GM12878 (cell line): ENCODE results near the gene ITGA11. TPM values are rescaled to one million over a fixed set of nuclear protein-coding genes. Genes with fewer than 3 reads are reported as not detected.

ENCODE experiments used
- ATAC-seq: fragments of 200-7000 bp; cut with Tn5 transposase; 3 replicates; pipeline ENCODE4 v1.9.1; 2020; ENCODE audit warnings: mild to moderate bottlenecking, moderate library complexity
- BruUV-seq: library from RNA; stranded (reverse); fragments of 400-500 nt; replicated peaks from 2 replicates; lab custom pipeline; 2021; lab: Mats Ljungman, UMichigan
- CTCF ChIA-PET: fragments of 300-600 bp; sonication (Branson Sonifier 250); formaldehyde crosslinking; extraction: SDS; loops from one replicate; lab custom pipeline; 2021; ENCODE audit warnings: inconsistent platforms; lab: Yijun Ruan, JAX
- POLR2A ChIA-PET: fragments of 350-600 bp; formaldehyde crosslinking; extraction: SDS; loops from one replicate; lab custom pipeline; 2021; ENCODE audit warnings: inconsistent platforms; lab: Charles Lee
- RAD21 ChIA-PET: fragments of 300-600 bp; sonication (Branson Sonifier 250); formaldehyde crosslinking; loops from one replicate; lab custom pipeline; 2023; ENCODE audit warnings: antibody characterized with exemption; ENCODE audit not compliant: unreplicated experiment; lab: Charles Lee
- SMC1A ChIA-PET: fragments of 300-600 bp; sonication (Branson Sonifier 250); formaldehyde crosslinking; loops from one replicate; lab custom pipeline; 2023; ENCODE audit not compliant: unreplicated experiment, uncharacterized antibody; lab: Charles Lee
- DNase-seq: peaks from one replicate; pipeline ENCODE4 v3.0.0-alpha.2; 2011; ENCODE audit warnings: low read depth, low spot score
- FAIRE-seq: peaks from 3 replicates; lab custom pipeline; 2011; peaks lifted over from hg19 to GRCh38; lab: Jason Lieb, UNC
- H2AFZ ChIP-seq: 2 replicates; pipeline ENCODE4 v1.6.0; 2011; ENCODE audit warnings: low read depth, low read length, control low read depth; ENCODE audit not compliant: control insufficient read depth
- H3K27ac ChIP-seq: 2 replicates; pipeline ENCODE4 v1.5.1; 2011; ENCODE audit warnings: control low read depth; ENCODE audit not compliant: control insufficient read depth, insufficient read depth
- H3K27me3 ChIP-seq, 2 experiments: replicated peaks in 1 of 2; 2 replicates each; pipeline versions ENCODE4 v1.6.0 to v1.6.1; 2011; ENCODE audit warnings: low read length in 1 of 2; ENCODE audit not compliant: control insufficient read depth in 2 of 2, insufficient read depth in 2 of 2
- H3K36me3 ChIP-seq, 2 experiments: 2 replicates each; pipeline ENCODE4 v1.5.1; 2011; ENCODE audit warnings: low read length in 1 of 2; ENCODE audit not compliant: control insufficient read depth in 2 of 2, insufficient read depth in 2 of 2
- H3K4me1 ChIP-seq: 2 replicates; pipeline ENCODE4 v1.6.1; 2011; ENCODE audit warnings: mild to moderate bottlenecking, low read length, moderate library complexity, mixed read lengths; ENCODE audit not compliant: control insufficient read depth, insufficient read depth
- H3K4me2 ChIP-seq: 2 replicates; pipeline ENCODE4 v1.6.0; 2011; ENCODE audit warnings: control low read depth; ENCODE audit not compliant: control insufficient read depth, insufficient read depth
- H3K4me3 ChIP-seq: fragments of 200-600 bp; sonication (generic); 2 replicates; pipeline ENCODE4 v1.5.1; 2016
- H3K79me2 ChIP-seq: 2 replicates; pipeline ENCODE4 v1.6.0; 2011; ENCODE audit warnings: low read length; ENCODE audit not compliant: control insufficient read depth, insufficient read depth
- H3K9ac ChIP-seq: 2 replicates; pipeline ENCODE4 v1.8.0; 2011; ENCODE audit warnings: low read length, control low read depth, mixed read lengths; ENCODE audit not compliant: control insufficient read depth, insufficient read depth
- H3K9me3 ChIP-seq: replicated peaks from 3 replicates; pipeline ENCODE4 v1.5.1; 2011; ENCODE audit warnings: mild to moderate bottlenecking, low read length; ENCODE audit not compliant: control insufficient read depth, insufficient read depth
- H4K20me1 ChIP-seq: 2 replicates; pipeline ENCODE4 v1.6.0; 2011; ENCODE audit not compliant: control insufficient read depth, insufficient read depth
- ATF2 ChIP-seq: IDR thresholded peaks from 2 replicates; pipeline ENCODE4 v1.6.1; 2012; ENCODE audit warnings: low read length, inconsistent platforms
- ATF3 ChIP-seq: IDR thresholded peaks from 2 replicates; pipeline ENCODE4 v1.6.1; 2011; ENCODE audit warnings: low read depth, mild to moderate bottlenecking, low read length, moderate library complexity, borderline replicate concordance; ENCODE audit errors: extremely low read depth
- CBFB ChIP-seq: IDR thresholded peaks from 2 replicates; pipeline ENCODE4 v1.6.1; 2016; ENCODE audit warnings: antibody characterized with exemption, low read depth
- EZH2 ChIP-seq: IDR thresholded peaks from 2 replicates; pipeline ENCODE4 v1.6.1; 2012; ENCODE audit warnings: low read depth, mild to moderate bottlenecking, control low read depth, inconsistent platforms, low read length, borderline replicate concordance; ENCODE audit not compliant: control insufficient read depth
- HDAC2 ChIP-seq: fragments of 200-600 bp; sonication (generic); IDR thresholded peaks from 2 replicates; pipeline ENCODE4 v1.6.1; 2017
- HDAC6 ChIP-seq: fragments of 200-600 bp; sonication (generic); IDR thresholded peaks from one replicate; pipeline ENCODE4 v1.8.0; 2017; ENCODE audit warnings: antibody characterized with exemption; ENCODE audit not compliant: unreplicated experiment
- MEF2B ChIP-seq: fragments of 450-650 bp; IDR thresholded peaks from 2 replicates; pipeline ENCODE4 v1.6.1; 2018; ENCODE audit warnings: mild to moderate bottlenecking, moderate library complexity; ENCODE audit not compliant: partially characterized antibody, poor library complexity, severe bottlenecking
- PAX5 ChIP-seq: IDR thresholded peaks from 2 replicates; pipeline ENCODE4 v1.6.1; 2011; ENCODE audit warnings: low read depth, low read length, borderline replicate concordance
- POLR2A ChIP-seq: IDR thresholded peaks from 2 replicates; pipeline ENCODE4 v1.6.1; 2011; ENCODE audit warnings: low read depth, mild to moderate bottlenecking, low read length
- RAD51 ChIP-seq: fragments of 450-650 bp; IDR thresholded peaks from 2 replicates; pipeline ENCODE4 v1.6.1; 2016; ENCODE audit warnings: moderate library complexity, mild to moderate bottlenecking, inconsistent platforms
- RB1 ChIP-seq: fragments of 450-650 bp; formaldehyde crosslinking; IDR thresholded peaks from 2 replicates; pipeline ENCODE4 v1.6.1; 2017; ENCODE audit warnings: mild to moderate bottlenecking, borderline replicate concordance
- RELB ChIP-seq: fragments of 450-650 bp; IDR thresholded peaks from 2 replicates; pipeline ENCODE4 v1.6.1; 2017; ENCODE audit warnings: low read depth, mild to moderate bottlenecking, moderate library complexity
- REST ChIP-seq: IDR thresholded peaks from 2 replicates; pipeline ENCODE4 v1.6.1; 2012; ENCODE audit warnings: mild to moderate bottlenecking, low read depth, low read length
- SMAD1 ChIP-seq: fragments of 450-650 bp; IDR thresholded peaks from 2 replicates; pipeline ENCODE4 v1.6.1; 2018; ENCODE audit warnings: mild to moderate bottlenecking, low read depth; ENCODE audit not compliant: partially characterized antibody
- SUZ12 ChIP-seq: fragments of 200-600 bp; sonication (generic); IDR thresholded peaks from one replicate; pipeline ENCODE4 v1.6.1; 2018; ENCODE audit warnings: antibody characterized with exemption, mild to moderate bottlenecking; ENCODE audit not compliant: unreplicated experiment
- WGBS: methylation state at CpG from one replicate; pipeline ENCODE4 v1.1.6; 2016; ENCODE audit warnings: low lambda C conversion rate; ENCODE audit not compliant: insufficient replicate concordance, insufficient coverage; ENCODE audit errors: missing lambda C conversion rate; 5-methylcytosine and 5-hydroxymethylcytosine counted together
- in situ Hi-C: fragments of 300-500 bp; cut with MboI; formaldehyde crosslinking; loops from 9 replicates; pipeline ENCODE4 v1.14.3; 2018; ENCODE audit warnings: mixed read lengths
- intact Hi-C: fragments of 100-400 bp; cut with micrococcal nuclease; formaldehyde crosslinking; loops from one replicate; pipeline ENCODE4 v1.14.2; 2022; ENCODE audit not compliant: unreplicated experiment
- polyA plus RNA-seq, 11 experiments: library from polyadenylated mRNA; depleted of rRNA in 4 of 11; unstranded in 6 of 11; stranded (reverse) in 5 of 11; fragments of >200 nt; fragmentation: Nextera tagmentation in 4 of 11; fragmentation: Illumina TruSeq in 1 of 11; extraction: Ambion mirVana in 4 of 11; extraction: Trizol in 1 of 11; gene quantifications; 1 replicate in 1 of 11; 2 replicates in 10 of 11; pipeline versions ENCODE4 v1.2.1 to v1.2.3, GENCODE V29; 2011 to 2016; ENCODE audit warnings: inconsistent platforms in 2 of 11, missing spikeins in 2 of 11, low read depth in 1 of 11
- total RNA-seq, 4 experiments: library from RNA; depleted of rRNA in 3 of 4; stranded (reverse); fragments of >200 nt in 3 of 4; fragmentation: Illumina TruSeq in 1 of 4; extraction: Trizol in 1 of 4; gene quantifications; 2 replicates each; pipeline versions ENCODE4 v1.2.1 to v1.2.3, GENCODE V29; 2013 to 2021

The ITGA11 gene
- total and polyA plus RNA-seq, 10 of the 15 experiments (the other 5 are each of a cell fraction or from before 2014, with no cell fraction given) = under 0.01 to 0.36 (median 0.13) TPM; not detected in 1

GRCh38 chr15:68310178-68310803 is 121.7 kb downstream of the ITGA11 start (continued):
- TF ChIP-seq ATF2 (no peak), EZH2 (no peak), PAX5 (no peak), HDAC2 (no peak)

- RAD21 ChIA-PET = no interaction called here
- Histone ChIP-seq H3K79me2 (no peaks in the 10 kb centered on the region), H3K36me3 (no peaks in the 10 kb centered on the region), H3K27me3 (no peaks in the 10 kb centered on the region), H4K20me1 (no peaks in the 10 kb centered on the region), H3K9ac (no peak overlapping the region), H3K4me2 (no peak overlapping the region), H3K4me3 (no peak overlapping the region), H3K27ac (no peak overlapping the region), H3K9me3 (no peaks in the 10 kb centered on the region), H3K4me1 (peaks cover 4% of the 10 kb centered on the region), H2AFZ (no peak overlapping the region)
- CTCF ChIA-PET = interaction anchor here (0.7 kb wide), 1 partner anchor 25 kb away, joined by 4 read pairs; no protein-coding TSS in a partner anchor
- FAIRE-seq (no peak), DNase-seq (no peak), ATAC-seq (no peak)
- 41% methylated on average over 3 of the region's 3 CpGs for WGBS
- intact Hi-C loops = loop anchor here (5.0 kb wide), 2 partner anchors 243 to 568 kb away; no protein-coding TSS in a partner anchor
- SMC1A ChIA-PET = no interaction called here
- BruUV-seq = no TSS peak
- POLR2A ChIA-PET = no interaction called here
- in situ Hi-C loops = no loop called here
- TF ChIP-seq RAD51 = no peak
- TF ChIP-seq CBFB = no peak
- TF ChIP-seq REST = no peak
- no peak for TF ChIP-seq POLR2A
- TF ChIP-seq HDAC6 = no peak
- no peak for TF ChIP-seq SMAD1
- no peak for TF ChIP-seq MEF2B
- no peak for TF ChIP-seq RB1
- no peak for TF ChIP-seq ATF3
- no peak for TF ChIP-seq SUZ12
- TF ChIP-seq RELB = no peak
These were observed 122.9 kb downstream of the ITGA11 start for GRCh38 chr15:68309024-68309423.
